GM21825 (cell line): ENCODE results near the gene ZNF394.
A peak's percentile ranks its signal among the peaks of the same experiment; 100 is the strongest.

Experiments used
- ATAC-seq: cut with Tn5 transposase; IDR thresholded peaks from one replicate; pipeline ENCODE4 v1.9.1; 2021; ENCODE audit warnings: mild to moderate bottlenecking, moderate library complexity; ENCODE audit not compliant: unreplicated experiment

Gene ZNF394

DNA sequence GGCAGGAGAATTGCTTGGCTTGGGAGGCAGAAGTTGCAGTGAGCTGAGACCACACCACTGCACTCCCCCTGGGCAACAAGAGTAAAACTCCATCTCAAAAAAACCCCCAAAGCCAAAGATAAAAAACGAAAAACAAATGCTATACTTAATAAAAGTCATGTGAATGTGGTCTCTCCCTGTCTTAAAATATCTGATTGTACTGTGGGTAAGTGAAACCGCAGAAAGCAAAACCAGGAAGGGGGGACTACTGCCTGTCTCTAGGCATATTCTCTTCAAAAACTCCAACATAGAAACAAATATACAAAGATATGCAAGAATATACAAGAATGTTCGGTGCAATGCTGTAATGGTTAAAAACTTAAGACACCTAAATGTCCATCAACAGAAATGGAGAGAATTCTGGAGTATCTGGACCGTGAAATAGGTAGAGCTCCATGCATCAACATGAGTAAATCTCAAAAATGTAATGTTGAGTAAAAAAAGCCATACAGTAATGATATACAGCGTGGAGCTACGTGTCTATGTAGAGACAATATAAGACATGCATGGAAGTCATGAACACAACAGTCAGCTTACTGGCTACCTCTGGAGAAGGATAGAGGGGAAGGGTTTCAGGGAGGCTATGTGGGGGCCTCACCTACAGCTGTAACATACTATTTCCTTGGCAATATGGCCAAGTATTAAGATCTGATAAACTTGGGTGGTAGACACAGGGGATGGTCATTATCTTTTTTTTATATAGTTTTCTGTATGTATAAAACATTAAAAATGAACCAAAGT lies 2.1 kb downstream of the ZNF394 start:
- no peak for ATAC-seq

DNA sequence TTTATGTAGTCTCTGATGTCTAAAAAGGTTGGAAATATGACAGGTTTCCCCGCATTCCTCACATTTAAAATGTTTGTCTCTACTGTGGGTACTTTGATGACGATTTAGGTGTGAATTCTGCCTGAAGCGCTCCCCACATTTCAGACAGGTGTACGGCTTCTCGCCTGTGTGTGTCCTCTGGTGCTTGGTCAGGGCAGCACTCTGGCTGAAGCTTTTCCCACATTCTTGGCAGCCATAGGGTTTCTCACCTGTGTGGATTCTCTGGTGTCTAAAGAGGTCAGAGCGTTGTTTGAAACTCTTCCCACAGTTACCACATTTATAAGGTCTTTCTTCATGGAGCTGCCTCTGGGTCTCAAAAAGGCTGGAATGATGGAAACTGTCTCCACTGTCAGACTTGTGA lies 6.3 kb downstream of the ZNF394 start:
- ATAC-seq = no peak

GRCh38 chr7:99490878-99491277 lies 9.2 kb downstream of the ZNF394 start:
- no peak for ATAC-seq

DNA sequence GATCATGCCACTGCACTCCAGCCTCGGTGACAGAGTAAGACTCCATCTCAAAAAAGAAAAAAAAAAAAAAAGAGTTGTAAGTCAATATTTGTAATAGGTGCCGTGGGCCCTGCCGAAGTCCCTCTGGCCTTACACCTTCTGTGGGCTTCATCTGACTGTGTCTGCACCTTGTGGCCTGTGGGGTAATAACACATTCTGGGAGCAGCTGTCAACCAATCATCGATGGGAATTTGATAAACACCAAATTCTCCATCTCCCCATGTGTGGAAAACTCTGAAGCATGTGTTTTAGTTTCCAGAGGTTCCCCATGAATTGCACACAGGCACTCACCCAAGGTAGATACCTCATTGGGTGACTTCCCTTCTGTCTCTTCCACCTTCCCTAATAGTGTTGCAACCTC lies 10.8 kb downstream of the ZNF394 start:
- no peak for ATAC-seq

GRCh38 chr7:99485094-99485493 lies 15.0 kb downstream of the ZNF394 start:
- ATAC-seq = no peak

DNA sequence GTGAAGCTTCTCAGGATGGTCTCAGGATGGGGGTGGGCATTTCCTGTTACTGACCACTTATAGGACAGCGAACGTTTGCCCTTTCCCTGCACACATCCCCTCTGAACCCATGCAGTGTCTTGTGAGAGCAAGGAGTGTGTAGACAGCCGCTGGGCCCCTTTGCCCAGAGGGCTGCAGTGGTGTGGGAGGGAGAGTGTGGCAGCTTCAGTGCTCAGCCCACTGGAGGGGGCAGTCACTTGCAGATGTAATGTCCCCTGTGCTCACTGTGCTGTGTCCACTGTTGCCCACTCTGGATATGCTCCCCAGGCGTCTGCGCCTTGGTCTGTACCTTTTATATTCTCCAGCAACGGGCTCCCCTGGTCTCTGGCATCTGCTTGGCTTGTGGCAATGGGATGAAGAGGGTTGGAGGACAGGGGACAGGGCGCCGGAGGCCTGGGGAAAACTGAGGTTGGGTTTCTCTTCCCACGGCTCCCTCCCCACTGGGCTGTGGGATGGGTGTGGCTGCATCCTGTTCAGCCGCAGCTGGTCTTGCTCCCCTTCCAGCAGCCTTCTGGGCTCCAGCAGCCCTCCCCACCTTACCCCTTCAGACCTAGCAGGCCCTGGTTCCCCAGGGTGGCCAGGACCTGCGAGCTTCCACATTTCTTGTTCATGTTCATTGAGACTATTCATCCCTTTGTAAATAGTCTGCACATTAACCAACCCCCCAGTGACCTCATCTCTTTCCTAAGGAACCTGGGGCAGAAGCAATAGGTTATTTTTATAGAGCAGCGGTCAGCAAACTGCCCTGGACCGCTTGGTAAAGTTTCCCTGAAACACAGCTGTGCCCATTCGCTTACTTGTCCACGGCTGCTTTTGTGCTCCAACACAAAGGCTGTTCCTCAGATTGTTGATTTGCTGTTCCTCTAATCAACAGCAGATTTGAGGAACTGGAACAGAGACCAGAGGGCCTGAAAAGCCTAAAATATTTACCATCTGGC lies 21.3 kb downstream of the ZNF394 start:
- ATAC-seq = no peak

DNA sequence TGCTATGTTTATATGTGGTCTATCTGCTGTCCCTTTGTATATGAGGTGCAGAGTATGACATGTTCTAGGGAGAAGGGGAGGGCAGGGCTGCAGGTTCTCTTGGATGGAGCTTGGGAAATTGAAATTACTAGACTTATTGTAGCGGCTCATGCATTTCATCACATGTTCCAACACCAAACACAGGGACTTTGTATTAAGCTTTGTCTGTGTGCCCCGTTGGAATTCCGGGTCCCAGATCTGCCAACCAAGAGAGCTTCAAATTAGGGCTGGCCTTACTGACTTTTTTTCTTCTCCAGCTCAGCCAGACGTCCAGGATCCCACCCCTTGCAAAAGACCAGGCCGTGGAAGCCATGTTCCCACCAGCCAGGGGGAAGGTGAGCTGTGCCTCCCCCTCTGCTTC lies 24.0 kb downstream of the ZNF394 start:
- ATAC-seq = no peak

GRCh38 chr7:99473315-99473596 lies 26.8 kb downstream of the ZNF394 start:
- ATAC-seq = peak; percentile 20

- ATAC-seq = peak; percentile 93
These were observed 27.3 kb downstream of the ZNF394 start, which contains the start of gene ZNF789 for GRCh38 chr7:99472561-99473314. Gene ZNF789 (plus strand): TSS chr7:99472890. CDS start chr7:99476457, 3,567 bp downstream.

DNA sequence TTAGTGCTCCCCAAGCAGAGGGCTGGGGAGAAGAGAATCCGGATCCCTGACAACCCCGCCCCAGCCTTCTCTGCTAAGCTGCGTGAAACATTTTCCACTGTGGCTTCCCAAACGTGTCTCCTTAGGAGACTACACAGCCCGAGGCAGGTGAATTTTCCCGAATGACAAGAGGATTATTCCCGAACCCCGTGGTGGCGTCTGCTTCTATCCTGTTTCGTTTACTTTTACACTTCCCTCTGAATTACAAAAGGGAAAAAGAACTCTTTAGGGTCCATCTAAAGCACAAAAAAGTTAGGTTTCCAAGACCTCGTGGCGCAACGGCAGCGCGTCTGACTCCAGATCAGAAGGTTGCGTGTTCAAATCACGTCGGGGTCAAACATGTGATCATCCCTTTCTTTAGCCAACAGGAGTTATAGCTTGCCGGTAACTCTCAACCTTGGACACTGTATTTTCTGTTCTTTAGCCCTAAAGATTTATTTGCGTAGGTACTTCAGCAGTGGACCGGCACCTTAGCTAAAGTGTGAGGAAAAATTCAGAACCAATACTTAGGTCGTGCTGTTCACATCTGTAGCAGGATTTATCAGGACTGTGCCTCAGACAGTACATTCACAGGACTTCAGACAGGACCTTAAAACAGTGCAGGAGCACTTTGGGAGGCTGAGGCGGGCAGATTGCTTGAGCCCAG lies 30.6 kb downstream of the ZNF394 start:
- no peak for ATAC-seq

DNA sequence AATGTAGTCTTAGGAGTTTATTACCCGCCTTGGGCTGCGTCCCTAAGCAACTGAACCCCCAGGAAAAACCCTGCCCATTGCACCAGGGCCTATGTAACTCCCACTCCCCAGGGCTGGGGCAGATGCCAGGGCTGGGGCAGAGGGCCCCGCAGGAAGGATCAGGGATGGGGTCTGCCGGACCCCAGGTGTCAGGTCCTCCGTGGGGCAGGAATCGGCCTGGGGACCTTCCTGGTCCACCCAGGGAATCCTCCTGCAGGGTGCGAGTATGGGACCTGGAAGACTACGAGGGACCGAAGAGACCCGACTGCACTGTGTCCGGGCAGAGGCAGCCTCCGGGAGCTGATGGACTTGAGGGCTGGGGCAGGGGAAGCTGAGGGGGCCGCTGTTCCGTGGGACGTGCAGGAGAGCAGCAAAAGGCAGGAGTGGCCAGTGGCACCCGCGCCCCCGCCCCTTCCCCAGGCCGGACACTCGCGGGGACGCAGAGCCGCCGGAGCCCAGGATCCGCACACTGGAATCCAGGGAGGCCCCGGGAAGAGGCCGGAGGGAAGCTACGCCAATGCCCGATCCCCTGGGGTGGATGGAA lies 31.7 kb downstream of the ZNF394 start:
- ATAC-seq = no peak

DNA sequence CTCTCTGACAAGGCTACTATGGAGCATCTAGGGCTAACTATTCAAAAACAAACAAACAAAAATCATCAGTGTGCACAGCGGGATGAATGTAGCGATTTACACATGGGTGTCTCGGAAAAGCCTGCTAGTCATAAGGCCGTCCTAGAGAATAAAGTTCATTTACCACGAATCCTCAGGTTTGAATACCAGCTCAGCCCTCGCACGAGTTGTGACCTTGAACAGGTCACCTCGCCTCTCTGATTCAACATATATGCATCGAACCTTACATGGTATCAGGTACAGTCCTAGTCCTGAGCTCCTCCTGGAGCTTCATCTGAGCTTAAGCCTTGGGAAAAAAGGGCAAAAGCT lies 34.7 kb downstream of the ZNF394 start:
- ATAC-seq = no peak

DNA sequence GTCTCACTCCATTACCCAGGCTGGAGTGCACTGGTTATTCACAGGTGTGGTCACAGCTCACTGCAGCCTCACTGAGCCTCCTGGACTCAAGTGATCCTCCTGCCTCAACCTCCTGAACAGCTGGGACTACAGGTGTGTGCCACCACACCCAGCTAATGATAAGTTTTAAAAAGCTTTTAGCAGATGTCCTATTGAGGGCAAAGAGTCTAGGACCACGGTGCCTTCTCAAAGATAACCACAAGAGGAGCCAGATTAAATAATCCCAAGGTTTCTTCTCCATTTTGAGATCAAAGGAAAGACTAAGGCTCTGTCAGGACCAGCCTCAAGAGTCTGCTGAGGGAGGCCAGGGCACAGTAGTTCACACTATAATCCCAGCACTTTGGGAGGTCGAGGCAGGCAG lies 38.9 kb downstream of the ZNF394 start:
- no peak for ATAC-seq

GRCh38 chr7:99460651-99461050 lies 39.4 kb downstream of the ZNF394 start:
- ATAC-seq = no peak

- no peak for ATAC-seq
These were observed 41.0 kb downstream of the ZNF394 start for GRCh38 chr7:99459087-99459486.

GRCh38 chr7:99457650-99458493 lies 42.2 kb downstream of the ZNF394 start:
- ATAC-seq = no peak

GRCh38 chr7:99457050-99457649 lies 42.9 kb downstream of the ZNF394 start:
- no peak for ATAC-seq

GRCh38 chr7:99456288-99456687 lies 43.8 kb downstream of the ZNF394 start:
- ATAC-seq = no peak

GRCh38 chr7:99455874-99456273 lies 44.2 kb downstream of the ZNF394 start:
- ATAC-seq = no peak
